Measurements from ENCODE around the gene MYO18B. TPM values are rescaled to one million over a fixed set of nuclear protein-coding genes. Genes with fewer than 3 reads are reported as not detected.

MYO18B gene
- total RNA-seq, 1 experiment from 2014 or later: not detected

DNA sequence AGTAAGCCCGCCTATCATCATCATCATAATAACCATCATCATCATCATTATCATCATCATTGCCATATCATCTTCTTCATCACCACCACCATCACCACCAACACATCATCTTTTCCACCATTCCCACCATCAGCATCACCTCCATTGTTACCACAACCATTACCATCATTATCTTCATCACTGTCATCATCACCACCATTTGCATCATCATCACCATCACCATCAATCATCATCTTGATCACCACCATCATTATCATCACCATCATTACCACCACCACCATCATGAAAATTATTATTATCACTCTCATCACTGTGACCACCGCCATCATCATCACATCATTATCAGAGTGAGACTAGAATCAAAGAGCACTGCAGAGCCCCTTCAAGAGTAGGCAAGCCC is 227.9 kb downstream of the MYO18B start:
- H4K20me1 ChIP-seq (ENCODE audit: low read length): no peaks in the 10 kb centered on the region
- no peak overlapping the region for H3K9ac ChIP-seq (ENCODE audit: low read length)
- H3K9me3 ChIP-seq (ENCODE audit: low read length): no peaks in the 10 kb centered on the region
- no peak overlapping the region for H2AFZ ChIP-seq (ENCODE audit: low read length)
- DNase-seq (no peak), ATAC-seq (no peak)
- BruUV-seq (replicated peaks): no TSS peak
- H3K9me2 ChIP-seq (replicated peaks; ENCODE audit: low read length): no peaks in the 10 kb centered on the region
- no peaks in the 10 kb centered on the region for H3K4me1 ChIP-seq (ENCODE audit: insufficient read depth, low read length)
- intact Hi-C loops (cut with micrococcal nuclease): no loop called here
- POLR2A ChIA-PET (ENCODE audit: unreplicated experiment): no interaction called here
- H3F3A ChIP-seq (ENCODE audit: low read length, unreplicated experiment): no peaks in the 10 kb centered on the region
- H3K27ac ChIP-seq (ENCODE audit: low read length): no peak overlapping the region
- H3K79me2 ChIP-seq (ENCODE audit: low read length): no peaks in the 10 kb centered on the region
- H3K4me2 ChIP-seq (ENCODE audit: low read length): no peak overlapping the region
- TF ChIP-seq EZH2phosphoT487 (IDR thresholded peaks at IDR 0.05; ENCODE audit: borderline replicate concordance, low read length) (no peak), EZH2 (IDR thresholded peaks at IDR 0.05; ENCODE audit: low read length, unreplicated experiment) (no peak)
- TF ChIP-seq, protein P1, sequence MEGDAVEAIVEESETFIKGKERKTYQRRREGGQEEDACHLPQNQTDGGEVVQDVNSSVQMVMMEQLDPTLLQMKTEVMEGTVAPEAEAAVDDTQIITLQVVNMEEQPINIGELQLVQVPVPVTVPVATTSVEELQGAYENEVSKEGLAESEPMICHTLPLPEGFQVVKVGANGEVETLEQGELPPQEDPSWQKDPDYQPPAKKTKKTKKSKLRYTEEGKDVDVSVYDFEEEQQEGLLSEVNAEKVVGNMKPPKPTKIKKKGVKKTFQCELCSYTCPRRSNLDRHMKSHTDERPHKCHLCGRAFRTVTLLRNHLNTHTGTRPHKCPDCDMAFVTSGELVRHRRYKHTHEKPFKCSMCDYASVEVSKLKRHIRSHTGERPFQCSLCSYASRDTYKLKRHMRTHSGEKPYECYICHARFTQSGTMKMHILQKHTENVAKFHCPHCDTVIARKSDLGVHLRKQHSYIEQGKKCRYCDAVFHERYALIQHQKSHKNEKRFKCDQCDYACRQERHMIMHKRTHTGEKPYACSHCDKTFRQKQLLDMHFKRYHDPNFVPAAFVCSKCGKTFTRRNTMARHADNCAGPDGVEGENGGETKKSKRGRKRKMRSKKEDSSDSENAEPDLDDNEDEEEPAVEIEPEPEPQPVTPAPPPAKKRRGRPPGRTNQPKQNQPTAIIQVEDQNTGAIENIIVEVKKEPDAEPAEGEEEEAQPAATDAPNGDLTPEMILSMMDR (conservative IDR thresholded peaks at IDR 0.05; ENCODE audit: low read depth, low read length): no peak
- no peaks in the 10 kb centered on the region for H3K36me3 ChIP-seq (ENCODE audit: low read depth, low read length)
- CTCF ChIA-PET: no interaction called here
- no peak overlapping the region for H3K4me3 ChIP-seq (ENCODE audit: low read length)
- no peaks in the 10 kb centered on the region for H3K27me3 ChIP-seq (ENCODE audit: low read length)

DNA sequence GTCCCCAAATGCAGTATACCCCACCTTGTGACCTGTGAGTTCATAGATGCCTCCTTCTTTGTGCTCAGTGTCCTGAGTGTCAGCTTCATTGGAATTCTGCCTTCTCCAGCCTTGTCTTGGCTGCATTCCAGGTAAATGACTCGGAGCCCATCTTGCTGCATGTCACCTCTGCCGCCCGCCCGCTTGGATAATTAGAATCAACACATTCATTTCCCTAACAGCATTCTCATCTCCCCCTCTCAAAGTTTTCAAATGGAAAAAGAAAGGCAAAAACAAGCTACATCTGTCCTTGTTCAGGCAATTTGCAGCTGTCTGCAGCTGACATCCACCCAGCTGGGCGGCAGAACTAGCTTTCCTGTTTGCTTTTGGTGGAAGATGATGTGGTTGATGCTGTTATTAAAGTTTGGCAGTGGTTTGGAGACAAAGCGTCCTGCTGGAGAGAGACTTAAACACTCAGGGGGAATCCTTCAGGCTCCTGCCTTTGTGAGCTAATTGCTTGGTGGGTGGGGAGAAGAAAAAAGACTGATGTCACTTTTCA is 228.5 kb downstream of the MYO18B start:
- H3K4me1 ChIP-seq (ENCODE audit: insufficient read depth, low read length): no peaks in the 10 kb centered on the region
- no TSS peak for BruUV-seq (replicated peaks)

More for the DNA sequence above, 228.5 kb downstream of the MYO18B start:
- H3K4me3 ChIP-seq (ENCODE audit: low read length): no peak overlapping the region
- ATAC-seq (no peak), DNase-seq (no peak)
- TF ChIP-seq EZH2phosphoT487 (IDR thresholded peaks at IDR 0.05; ENCODE audit: borderline replicate concordance, low read length): no peak
- TF ChIP-seq EZH2 (IDR thresholded peaks at IDR 0.05; ENCODE audit: low read length, unreplicated experiment): no peak
- TF ChIP-seq, protein P1 (conservative IDR thresholded peaks at IDR 0.05; ENCODE audit: low read depth, low read length): no peak
- no peaks in the 10 kb centered on the region for H3K36me3 ChIP-seq (ENCODE audit: low read depth, low read length)
- no peaks in the 10 kb centered on the region for H3K27me3 ChIP-seq (ENCODE audit: low read length)
- H4K20me1 ChIP-seq (ENCODE audit: low read length): no peaks in the 10 kb centered on the region
- no peak overlapping the region for H3K27ac ChIP-seq (ENCODE audit: low read length)
- H3K9me3 ChIP-seq (ENCODE audit: low read length): no peaks in the 10 kb centered on the region
- intact Hi-C loops (cut with micrococcal nuclease): no loop called here
- CTCF ChIA-PET: no interaction called here
- H3K79me2 ChIP-seq (ENCODE audit: low read length): no peaks in the 10 kb centered on the region
- H3K4me2 ChIP-seq (ENCODE audit: low read length): no peak overlapping the region
- POLR2A ChIA-PET (ENCODE audit: unreplicated experiment): no interaction called here
- H3F3A ChIP-seq (ENCODE audit: low read length, unreplicated experiment): no peaks in the 10 kb centered on the region
- H2AFZ ChIP-seq (ENCODE audit: low read length): no peak overlapping the region
- no peaks in the 10 kb centered on the region for H3K9me2 ChIP-seq (replicated peaks; ENCODE audit: low read length)
- H3K9ac ChIP-seq (ENCODE audit: low read length): no peak overlapping the region

Measured in PC-3 (cell line).